K562 (cell line): ENCODE results near the gene RNF224. TPM values are rescaled to one million over a fixed set of nuclear protein-coding genes. Genes with fewer than 3 reads are reported as not detected.
A peak's percentile ranks its signal among the peaks of the same experiment; 100 is the strongest.

Experiments used
- AFF1 ChIP-seq, 2 experiments: fragments of 450-650 bp; IDR thresholded peaks; 2 replicates each; pipeline ENCODE4 v1.6.1; 2018; ENCODE audit warnings: mild to moderate bottlenecking in 2 of 2, low read depth in 1 of 2; ENCODE audit not compliant: partially characterized antibody in 2 of 2
- BACH1 ChIP-seq: fragments of 200-800 bp; sonication (Bioruptor generic); IDR thresholded peaks from 2 replicates; pipeline ENCODE4 v1.6.1; 2016; ENCODE audit warnings: missing genetic modification characterization, missing compliant biosample characterization
- BRD4 ChIP-seq: fragments of 200-600 bp; sonication (generic); IDR thresholded peaks from 2 replicates; pipeline ENCODE4 v1.6.1; 2017; ENCODE audit warnings: inconsistent platforms
- BRF1 ChIP-seq: IDR thresholded peaks from 3 replicates; pipeline ENCODE4 v1.6.1; 2011; ENCODE audit warnings: borderline replicate concordance, mild to moderate bottlenecking; ENCODE audit not compliant: insufficient read length; ENCODE audit errors: extremely low read depth
- FIP1L1 ChIP-seq: fragments of 200-400 bp; formaldehyde crosslinking; IDR thresholded peaks from 2 replicates; pipeline ENCODE4 v1.6.1; 2018; ENCODE audit warnings: mild to moderate bottlenecking, low read depth, low read length; ENCODE audit not compliant: poor library complexity, severe bottlenecking
- PREB ChIP-seq: sonication (generic); formaldehyde crosslinking; IDR thresholded peaks from 2 replicates; pipeline ENCODE4 v1.8.1; 2023; ENCODE audit warnings: mild to moderate bottlenecking, missing genetic modification reagents
- TBP ChIP-seq: optimal IDR thresholded peaks from 2 replicates; pipeline ENCODE3; 2011; ENCODE audit warnings: low read depth, low read length, improper control_type of control experiment
- UBTF ChIP-seq, 2 experiments: IDR thresholded peaks; 2 replicates each; pipeline ENCODE4 v1.6.1; 2012; ENCODE audit warnings: improper control_type of control experiment in 2 of 2, low read depth in 2 of 2, low read length in 2 of 2, borderline replicate concordance in 1 of 2
- ZNF197 ChIP-seq: fragments of 200-800 bp; sonication (Bioruptor generic); IDR thresholded peaks from 2 replicates; pipeline ENCODE4 v1.6.1; 2016; ENCODE audit warnings: low read depth, missing genetic modification characterization, missing compliant biosample characterization
- ZNF699 ChIP-seq: fragments of 250-450 bp; sonication (Bioruptor Pico); IDR thresholded peaks from 2 replicates; pipeline ENCODE4 v1.8.0; 2021; ENCODE audit warnings: mild to moderate bottlenecking, moderate library complexity; ENCODE audit not compliant: insufficient replicate concordance
- ZNF780A ChIP-seq: fragments of 250-450 bp; sonication (Bioruptor Pico); IDR thresholded peaks from 2 replicates; pipeline ENCODE4 v1.5.0; 2021; ENCODE audit warnings: mild to moderate bottlenecking
- polyA plus RNA-seq, 8 experiments: library from polyadenylated mRNA; depleted of rRNA in 4 of 8; stranded (reverse) in 5 of 8; unstranded in 3 of 8; fragments of >200 nt; fragmentation: Nextera tagmentation in 2 of 8; fragmentation: Illumina TruSeq in 1 of 8; extraction: Ambion mirVana in 2 of 8; extraction: Trizol in 1 of 8; gene quantifications; 2 replicates each; pipeline versions ENCODE4 v1.2.1 to v1.2.3, GENCODE V29; 2011 to 2014; ENCODE audit warnings: inconsistent platforms in 1 of 8, missing spikeins in 1 of 8
- total RNA-seq, 7 experiments: library from RNA; depleted of rRNA in 6 of 7; stranded (reverse); fragments of >200 nt in 6 of 7; fragmentation: Illumina TruSeq in 2 of 7; extraction: Trizol in 2 of 7; gene quantifications; 2 replicates each; pipeline versions ENCODE4 v1.2.1 to v1.2.3, GENCODE V29; 2011 to 2021; ENCODE audit warnings: low replicate concordance in 1 of 7
- TF ChIP-seq, protein P1 (sequence below): fragments of 250-450 bp; sonication (Bioruptor Pico); IDR thresholded peaks from 2 replicates; pipeline ENCODE4 v1.5.0; 2021; ENCODE audit warnings: mild to moderate bottlenecking, borderline replicate concordance

The RNF224 gene
- total and polyA plus RNA-seq, 9 of the 15 experiments (the other 6 are each of a cell fraction or from before 2014, with no cell fraction given), result not detected

DNA sequence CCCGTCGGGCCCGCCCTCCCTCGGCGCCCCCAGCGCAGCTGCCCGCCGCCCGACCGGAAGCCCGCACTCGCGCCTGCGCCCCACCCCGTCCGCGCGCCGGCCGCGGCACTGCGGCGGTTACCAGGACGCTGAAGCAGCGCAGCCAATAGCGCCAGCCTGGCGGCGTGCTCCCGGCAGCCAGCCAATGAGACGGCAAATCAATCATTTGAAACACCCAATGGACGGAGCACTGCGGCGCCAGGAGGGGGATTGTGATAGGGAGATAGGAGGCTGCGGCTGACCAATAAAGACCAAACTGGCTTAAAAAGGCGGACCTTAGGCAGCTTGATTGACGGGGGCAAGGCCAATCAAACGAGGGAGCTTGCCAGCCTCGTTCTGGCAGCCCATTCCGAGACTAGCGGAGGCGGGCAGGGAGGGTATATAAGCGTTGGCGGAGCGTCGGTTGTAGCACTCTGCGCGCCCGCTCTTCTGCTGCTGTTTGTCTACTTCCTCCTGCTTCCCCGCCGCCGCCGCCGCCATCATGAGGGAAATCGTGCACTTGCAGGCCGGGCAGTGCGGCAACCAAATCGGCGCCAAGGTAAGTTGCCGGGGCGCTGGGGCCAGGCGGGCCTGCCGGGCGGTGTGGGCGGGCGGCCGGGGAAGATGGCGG, 13.7 kb downstream of the RNF224 start, which contains the start of gene TUBB4B (continued):
- peak; percentile 93 for TF ChIP-seq PREB
- TF ChIP-seq FIP1L1, result peak; percentile 96
- no peak for TF ChIP-seq BACH1 (tag)
- TF ChIP-seq ZNF780A (CRISPR knock-in tag), result no peak
- TF ChIP-seq, protein P1, sequence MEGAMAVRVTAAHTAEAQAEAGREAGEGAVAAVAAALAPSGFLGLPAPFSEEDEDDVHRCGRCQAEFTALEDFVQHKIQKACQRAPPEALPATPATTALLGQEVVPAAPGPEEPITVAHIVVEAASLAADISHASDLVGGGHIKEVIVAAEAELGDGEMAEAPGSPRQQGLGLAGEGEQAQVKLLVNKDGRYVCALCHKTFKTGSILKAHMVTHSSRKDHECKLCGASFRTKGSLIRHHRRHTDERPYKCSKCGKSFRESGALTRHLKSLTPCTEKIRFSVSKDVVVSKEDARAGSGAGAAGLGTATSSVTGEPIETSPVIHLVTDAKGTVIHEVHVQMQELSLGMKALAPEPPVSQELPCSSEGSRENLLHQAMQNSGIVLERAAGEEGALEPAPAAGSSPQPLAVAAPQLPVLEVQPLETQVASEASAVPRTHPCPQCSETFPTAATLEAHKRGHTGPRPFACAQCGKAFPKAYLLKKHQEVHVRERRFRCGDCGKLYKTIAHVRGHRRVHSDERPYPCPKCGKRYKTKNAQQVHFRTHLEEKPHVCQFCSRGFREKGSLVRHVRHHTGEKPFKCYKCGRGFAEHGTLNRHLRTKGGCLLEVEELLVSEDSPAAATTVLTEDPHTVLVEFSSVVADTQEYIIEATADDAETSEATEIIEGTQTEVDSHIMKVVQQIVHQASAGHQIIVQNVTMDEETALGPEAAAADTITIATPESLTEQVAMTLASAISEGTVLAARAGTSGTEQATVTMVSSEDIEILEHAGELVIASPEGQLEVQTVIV, result no peak; the same call in 1 of the 2 replicates
- TF ChIP-seq ZNF699 (CRISPR knock-in tag), result no peak
- TF ChIP-seq BRD4, result no peak
- no peak for TF ChIP-seq UBTF (IDR thresholded peaks at IDR 0.05; ENCODE audit: borderline replicate concordance in 1 of 2, low read depth in 2 of 2, low read length in 2 of 2)
- no peak for TF ChIP-seq TBP
- no peak for TF ChIP-seq AFF1 (IDR thresholded peaks at IDR 0.05; ENCODE audit: low read depth in 1 of 2, partially characterized antibody in 2 of 2)
- TF ChIP-seq BRF1, result no peak
- TF ChIP-seq ZNF197 (CRISPR knock-in tag), result no peak
